ENCODE measurements around the gene OBP2B.
"Not testable (repeated sequence)": the region's sequence is repeated elsewhere in the genome, so short reads cannot be mapped to it uniquely, and the experiment has no call there.

OBP2B gene

GRCh38 chr9:133205996-133206931 lies 2.8 kb downstream of the OBP2B start:
- Histone ChIP-seq H3K27ac (ENCODE audit: low read length) (no peak overlapping the region), H3K27me3 (ENCODE audit: control insufficient read depth in 1 of 2, insufficient read depth in 2 of 2, low read length in 2 of 2) (peaks cover 0 to 18% of the 10 kb centered on the region in 2 donors), H3K9me3 (ENCODE audit: control insufficient read depth in 2 of 2, low read length in 2 of 2) (peaks cover 0 to 3% of the 10 kb centered on the region in 2 donors), H3K4me1 (ENCODE audit: control insufficient read depth, insufficient read depth, low read length) (no peaks in the 10 kb centered on the region), H3K36me3 (ENCODE audit: control insufficient read depth in 2 of 2, insufficient read depth in 2 of 2, low read length in 2 of 2) (no peaks in the 10 kb centered on the region), H3K4me3 (ENCODE audit: low read length in 2 of 2) (no peak overlapping the region), H3K9ac (ENCODE audit: low read length in 2 of 2) (no peak overlapping the region)

GRCh38 chr9:133205481-133205887 lies 3.6 kb downstream of the OBP2B start:
- H3K27me3 ChIP-seq (ENCODE audit: control insufficient read depth in 1 of 2, insufficient read depth in 2 of 2, low read length in 2 of 2) = peaks cover 0 to 11% of the 10 kb centered on the region in 2 donors
- H3K4me3 ChIP-seq (ENCODE audit: low read length in 2 of 2); H3K9ac ChIP-seq (ENCODE audit: low read length in 2 of 2): not testable (repeated sequence)

GRCh38 chr9:133204993-133205336 lies 4.1 kb downstream of the OBP2B start:
- Histone ChIP-seq H3K4me1 (ENCODE audit: control insufficient read depth, insufficient read depth, low read length) (no peaks in the 10 kb centered on the region), H3K27ac (ENCODE audit: low read length) (no peak overlapping the region)

More at GRCh38 chr9:133205481-133205887, 3.6 kb downstream of the OBP2B start:
- not testable (repeated sequence) for H3K9me3 ChIP-seq (ENCODE audit: control insufficient read depth in 2 of 2, low read length in 2 of 2); H3K4me1 ChIP-seq (ENCODE audit: control insufficient read depth, insufficient read depth, low read length); H3K27ac ChIP-seq (ENCODE audit: low read length); H3K36me3 ChIP-seq (ENCODE audit: control insufficient read depth in 2 of 2, insufficient read depth in 2 of 2, low read length in 2 of 2)

GRCh38 chr9:133204335-133204992 lies 4.6 kb downstream of the OBP2B start:
- no peaks in the 10 kb centered on the region for H3K9me3 ChIP-seq (ENCODE audit: control insufficient read depth in 2 of 2, low read length in 2 of 2)
- no peak overlapping the region for H3K9ac ChIP-seq (ENCODE audit: low read length in 2 of 2)
- no peaks in the 10 kb centered on the region for H3K4me1 ChIP-seq (ENCODE audit: control insufficient read depth, insufficient read depth, low read length)
- H3K27ac ChIP-seq (ENCODE audit: low read length) = no peak overlapping the region
- peaks cover 0 to 9% of the 10 kb centered on the region in 2 donors for H3K27me3 ChIP-seq (ENCODE audit: control insufficient read depth in 1 of 2, insufficient read depth in 2 of 2, low read length in 2 of 2)
- no peaks in the 10 kb centered on the region for H3K36me3 ChIP-seq (ENCODE audit: control insufficient read depth in 2 of 2, insufficient read depth in 2 of 2, low read length in 2 of 2)
- no peak overlapping the region for H3K4me3 ChIP-seq (ENCODE audit: low read length in 2 of 2)

More at GRCh38 chr9:133204993-133205336, 4.1 kb downstream of the OBP2B start:
- Histone ChIP-seq H3K27me3 (ENCODE audit: control insufficient read depth in 1 of 2, insufficient read depth in 2 of 2, low read length in 2 of 2) (peaks cover 0 to 9% of the 10 kb centered on the region in 2 donors), H3K4me3 (ENCODE audit: low read length in 2 of 2) (no peak overlapping the region), H3K9ac (ENCODE audit: low read length in 2 of 2) (no peak overlapping the region), H3K36me3 (ENCODE audit: control insufficient read depth in 2 of 2, insufficient read depth in 2 of 2, low read length in 2 of 2) (no peaks in the 10 kb centered on the region), H3K9me3 (ENCODE audit: control insufficient read depth in 2 of 2, low read length in 2 of 2) (no peaks in the 10 kb centered on the region)

GRCh38 chr9:133203506-133204075 lies 5.5 kb downstream of the OBP2B start:
- Histone ChIP-seq H3K4me3 (ENCODE audit: low read length in 2 of 2) (no peak overlapping the region), H3K9me3 (ENCODE audit: control insufficient read depth in 2 of 2, low read length in 2 of 2) (no peaks in the 10 kb centered on the region), H3K27ac (ENCODE audit: low read length) (no peak overlapping the region), H3K9ac (ENCODE audit: low read length in 2 of 2) (no peak overlapping the region), H3K4me1 (ENCODE audit: control insufficient read depth, insufficient read depth, low read length) (no peaks in the 10 kb centered on the region), H3K27me3 (ENCODE audit: control insufficient read depth in 1 of 2, insufficient read depth in 2 of 2, low read length in 2 of 2) (peaks cover 0 to 9% of the 10 kb centered on the region in 2 donors), H3K36me3 (ENCODE audit: control insufficient read depth in 2 of 2, insufficient read depth in 2 of 2, low read length in 2 of 2) (no peaks in the 10 kb centered on the region)

- Histone ChIP-seq H3K4me3 (ENCODE audit: low read length in 2 of 2) (no peak overlapping the region), H3K9me3 (ENCODE audit: control insufficient read depth in 2 of 2, low read length in 2 of 2) (no peaks in the 10 kb centered on the region), H3K27me3 (ENCODE audit: control insufficient read depth in 1 of 2, insufficient read depth in 2 of 2, low read length in 2 of 2) (peaks cover 0 to 9% of the 10 kb centered on the region in 2 donors), H3K36me3 (ENCODE audit: control insufficient read depth in 2 of 2, insufficient read depth in 2 of 2, low read length in 2 of 2) (no peaks in the 10 kb centered on the region), H3K27ac (ENCODE audit: low read length) (no peak overlapping the region), H3K4me1 (ENCODE audit: control insufficient read depth, insufficient read depth, low read length) (no peaks in the 10 kb centered on the region), H3K9ac (ENCODE audit: low read length in 2 of 2) (no peak overlapping the region)
Observed at GRCh38 chr9:133202688-133203453, 6.2 kb downstream of the OBP2B start.

- Histone ChIP-seq H3K36me3 (ENCODE audit: control insufficient read depth in 2 of 2, insufficient read depth in 2 of 2, low read length in 2 of 2) (no peaks in the 10 kb centered on the region), H3K4me1 (ENCODE audit: control insufficient read depth, insufficient read depth, low read length) (no peaks in the 10 kb centered on the region), H3K9ac (ENCODE audit: low read length in 2 of 2) (no peak overlapping the region), H3K27me3 (ENCODE audit: control insufficient read depth in 1 of 2, insufficient read depth in 2 of 2, low read length in 2 of 2) (peaks cover 0 to 8% of the 10 kb centered on the region in 2 donors), H3K4me3 (ENCODE audit: low read length in 2 of 2) (no peak overlapping the region), H3K27ac (ENCODE audit: low read length) (no peak overlapping the region), H3K9me3 (ENCODE audit: control insufficient read depth in 2 of 2, low read length in 2 of 2) (no peaks in the 10 kb centered on the region)
Observed at GRCh38 chr9:133202145-133202513, 6.9 kb downstream of the OBP2B start.

GRCh38 chr9:133201424-133202144 lies 7.5 kb downstream of the OBP2B start:
- Histone ChIP-seq H3K9me3 (ENCODE audit: control insufficient read depth in 2 of 2, low read length in 2 of 2) (no peaks in the 10 kb centered on the region), H3K27ac (ENCODE audit: low read length) (no peak overlapping the region), H3K9ac (ENCODE audit: low read length in 2 of 2) (no peak overlapping the region), H3K36me3 (ENCODE audit: control insufficient read depth in 2 of 2, insufficient read depth in 2 of 2, low read length in 2 of 2) (no peaks in the 10 kb centered on the region), H3K4me1 (ENCODE audit: control insufficient read depth, insufficient read depth, low read length) (no peaks in the 10 kb centered on the region), H3K4me3 (ENCODE audit: low read length in 2 of 2) (no peak overlapping the region), H3K27me3 (ENCODE audit: control insufficient read depth in 1 of 2, insufficient read depth in 2 of 2, low read length in 2 of 2) (peaks cover 0 to 5% of the 10 kb centered on the region in 2 donors)

GRCh38 chr9:133200631-133201030 lies 8.4 kb downstream of the OBP2B start:
- Histone ChIP-seq H3K4me3 (ENCODE audit: low read length in 2 of 2) (no peak overlapping the region), H3K36me3 (ENCODE audit: control insufficient read depth in 2 of 2, insufficient read depth in 2 of 2, low read length in 2 of 2) (no peaks in the 10 kb centered on the region), H3K9me3 (ENCODE audit: control insufficient read depth in 2 of 2, low read length in 2 of 2) (no peaks in the 10 kb centered on the region), H3K27ac (ENCODE audit: low read length) (no peak overlapping the region), H3K27me3 (ENCODE audit: control insufficient read depth in 1 of 2, insufficient read depth in 2 of 2, low read length in 2 of 2) (peaks cover 0 to 5% of the 10 kb centered on the region in 2 donors), H3K4me1 (ENCODE audit: control insufficient read depth, insufficient read depth, low read length) (no peaks in the 10 kb centered on the region), H3K9ac (ENCODE audit: low read length in 2 of 2) (no peak overlapping the region)
